ENCODE measurements around the gene IFT172.

DNA sequence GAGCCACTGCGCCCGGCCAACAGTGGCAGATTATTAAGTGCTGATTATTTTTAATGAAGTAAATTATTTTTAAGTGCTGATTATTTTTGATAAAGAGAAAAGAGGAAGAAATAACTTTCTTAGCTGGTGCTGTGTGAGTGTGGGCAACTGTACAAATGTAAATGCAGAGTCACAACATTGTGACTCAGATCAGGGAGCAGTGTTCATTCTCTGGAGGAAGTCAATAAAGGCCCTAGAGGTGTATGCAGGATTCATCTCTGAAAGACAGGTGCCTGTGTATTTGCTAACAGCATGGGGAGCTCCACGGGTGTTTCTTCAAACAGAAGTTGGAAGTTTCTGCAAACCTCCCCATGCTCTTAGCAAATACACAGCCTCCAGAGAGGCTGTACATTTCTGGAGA, 41.2 kb downstream of the IFT172 start:
- TF ChIP-seq CTCF (conservative IDR thresholded peaks at IDR 0.05; ENCODE audit: low read depth in 2 of 2) (no peak), EZH2 (IDR thresholded peaks at IDR 0.05; ENCODE audit: low read depth, unreplicated experiment) (no peak), REST (IDR thresholded peaks at IDR 0.05; ENCODE audit: unreplicated experiment) (no peak), POLR2AphosphoS5 (IDR thresholded peaks at IDR 0.05; ENCODE audit: low read depth) (no peak), JUNB (IDR thresholded peaks at IDR 0.05; ENCODE audit: unreplicated experiment) (no peak), STAT1 (IDR thresholded peaks at IDR 0.05; ENCODE audit: unreplicated experiment) (no peak)
